ENCODE measurements around the gene NOCT.

- TF ChIP-seq, protein P1, sequence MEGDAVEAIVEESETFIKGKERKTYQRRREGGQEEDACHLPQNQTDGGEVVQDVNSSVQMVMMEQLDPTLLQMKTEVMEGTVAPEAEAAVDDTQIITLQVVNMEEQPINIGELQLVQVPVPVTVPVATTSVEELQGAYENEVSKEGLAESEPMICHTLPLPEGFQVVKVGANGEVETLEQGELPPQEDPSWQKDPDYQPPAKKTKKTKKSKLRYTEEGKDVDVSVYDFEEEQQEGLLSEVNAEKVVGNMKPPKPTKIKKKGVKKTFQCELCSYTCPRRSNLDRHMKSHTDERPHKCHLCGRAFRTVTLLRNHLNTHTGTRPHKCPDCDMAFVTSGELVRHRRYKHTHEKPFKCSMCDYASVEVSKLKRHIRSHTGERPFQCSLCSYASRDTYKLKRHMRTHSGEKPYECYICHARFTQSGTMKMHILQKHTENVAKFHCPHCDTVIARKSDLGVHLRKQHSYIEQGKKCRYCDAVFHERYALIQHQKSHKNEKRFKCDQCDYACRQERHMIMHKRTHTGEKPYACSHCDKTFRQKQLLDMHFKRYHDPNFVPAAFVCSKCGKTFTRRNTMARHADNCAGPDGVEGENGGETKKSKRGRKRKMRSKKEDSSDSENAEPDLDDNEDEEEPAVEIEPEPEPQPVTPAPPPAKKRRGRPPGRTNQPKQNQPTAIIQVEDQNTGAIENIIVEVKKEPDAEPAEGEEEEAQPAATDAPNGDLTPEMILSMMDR (conservative IDR thresholded peaks at IDR 0.05; ENCODE audit: low read depth in 2 of 2), result no peak
- no peak for TF ChIP-seq CREB1 (CRISPR knock-in tag; IDR thresholded peaks at IDR 0.05; ENCODE audit: low read depth)
- TF ChIP-seq EZH2 (IDR thresholded peaks at IDR 0.05; ENCODE audit: low read depth, unreplicated experiment), result no peak
- TF ChIP-seq POLR2AphosphoS5 (IDR thresholded peaks at IDR 0.05; ENCODE audit: low read depth), result no peak
- TF ChIP-seq, protein P2, sequence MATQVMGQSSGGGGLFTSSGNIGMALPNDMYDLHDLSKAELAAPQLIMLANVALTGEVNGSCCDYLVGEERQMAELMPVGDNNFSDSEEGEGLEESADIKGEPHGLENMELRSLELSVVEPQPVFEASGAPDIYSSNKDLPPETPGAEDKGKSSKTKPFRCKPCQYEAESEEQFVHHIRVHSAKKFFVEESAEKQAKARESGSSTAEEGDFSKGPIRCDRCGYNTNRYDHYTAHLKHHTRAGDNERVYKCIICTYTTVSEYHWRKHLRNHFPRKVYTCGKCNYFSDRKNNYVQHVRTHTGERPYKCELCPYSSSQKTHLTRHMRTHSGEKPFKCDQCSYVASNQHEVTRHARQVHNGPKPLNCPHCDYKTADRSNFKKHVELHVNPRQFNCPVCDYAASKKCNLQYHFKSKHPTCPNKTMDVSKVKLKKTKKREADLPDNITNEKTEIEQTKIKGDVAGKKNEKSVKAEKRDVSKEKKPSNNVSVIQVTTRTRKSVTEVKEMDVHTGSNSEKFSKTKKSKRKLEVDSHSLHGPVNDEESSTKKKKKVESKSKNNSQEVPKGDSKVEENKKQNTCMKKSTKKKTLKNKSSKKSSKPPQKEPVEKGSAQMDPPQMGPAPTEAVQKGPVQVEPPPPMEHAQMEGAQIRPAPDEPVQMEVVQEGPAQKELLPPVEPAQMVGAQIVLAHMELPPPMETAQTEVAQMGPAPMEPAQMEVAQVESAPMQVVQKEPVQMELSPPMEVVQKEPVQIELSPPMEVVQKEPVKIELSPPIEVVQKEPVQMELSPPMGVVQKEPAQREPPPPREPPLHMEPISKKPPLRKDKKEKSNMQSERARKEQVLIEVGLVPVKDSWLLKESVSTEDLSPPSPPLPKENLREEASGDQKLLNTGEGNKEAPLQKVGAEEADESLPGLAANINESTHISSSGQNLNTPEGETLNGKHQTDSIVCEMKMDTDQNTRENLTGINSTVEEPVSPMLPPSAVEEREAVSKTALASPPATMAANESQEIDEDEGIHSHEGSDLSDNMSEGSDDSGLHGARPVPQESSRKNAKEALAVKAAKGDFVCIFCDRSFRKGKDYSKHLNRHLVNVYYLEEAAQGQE (IDR thresholded peaks at IDR 0.05; ENCODE audit: unreplicated experiment), result no peak
- TF ChIP-seq ZNF462 (CRISPR knock-in tag; IDR thresholded peaks at IDR 0.05), result no peak
- no peak for TF ChIP-seq EZH2phosphoT487 (IDR thresholded peaks at IDR 0.05; ENCODE audit: unreplicated experiment)
These were observed 21.3 kb downstream of the NOCT start for GRCh38 chr4:139036885-139037284.
